ENCODE results near the gene INSIG1. TPM values are rescaled to one million over a fixed set of nuclear protein-coding genes. Genes with fewer than 3 reads are reported as not detected.

The INSIG1 gene
- total RNA-seq, 1 donor from 2014 or later: 55.7 TPM

DNA sequence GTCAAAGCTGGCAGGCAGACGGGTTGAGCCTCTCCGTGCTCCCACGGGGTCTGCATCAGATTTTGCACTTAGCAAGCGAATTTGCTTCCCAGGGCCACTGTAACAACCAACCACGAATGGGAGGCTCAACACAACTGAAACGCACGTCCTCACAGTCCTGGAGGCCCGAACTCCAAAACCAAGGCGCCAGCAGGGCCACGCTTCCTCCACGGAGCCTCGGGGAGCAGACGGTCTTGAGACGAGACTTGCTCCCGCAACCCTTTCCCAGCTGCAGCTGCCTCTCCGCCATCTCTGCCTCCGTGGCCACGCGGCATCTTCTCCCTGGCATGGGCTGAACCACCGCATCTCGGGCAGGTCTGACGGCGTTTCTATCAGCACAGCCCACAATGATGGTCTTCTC is 30.2 kb upstream of the INSIG1 start:
- H3K4me3 ChIP-seq (ENCODE audit: insufficient read depth, low read depth, low read length): no peak overlapping the region
- H3K4me3 Mint-ChIP-seq (ENCODE audit: unreplicated experiment): no peak overlapping the region
- no peaks in the 10 kb centered on the region for H3K79me2 ChIP-seq (ENCODE audit: insufficient read depth, low read length)
- no peaks in the 10 kb centered on the region for H4K20me1 ChIP-seq (ENCODE audit: insufficient read depth, low read length)
- peaks cover 11% of the 10 kb centered on the region for H3K27me3 Mint-ChIP-seq (ENCODE audit: low read depth, unreplicated experiment)
- no peak overlapping the region for H2AFZ ChIP-seq (ENCODE audit: low read depth, low read length)
- no peak overlapping the region for H3K9ac ChIP-seq (ENCODE audit: low read length)
- no peaks in the 10 kb centered on the region for H3K9me3 ChIP-seq (ENCODE audit: insufficient read depth, low read depth, low read length)
- H3K27me3 ChIP-seq (ENCODE audit: insufficient read depth, low read length): no peaks in the 10 kb centered on the region
- FAIRE-seq: no peak
- H3K4me1 Mint-ChIP-seq (ENCODE audit: low read depth, unreplicated experiment): no peaks in the 10 kb centered on the region
- no peaks in the 10 kb centered on the region for H3K36me3 Mint-ChIP-seq (ENCODE audit: low read depth, unreplicated experiment)
- no peaks in the 10 kb centered on the region for H3K4me1 ChIP-seq (ENCODE audit: insufficient read depth, low read length)
- H3K27ac ChIP-seq (ENCODE audit: low read depth, low read length): no peak overlapping the region
- TF ChIP-seq, protein P1, sequence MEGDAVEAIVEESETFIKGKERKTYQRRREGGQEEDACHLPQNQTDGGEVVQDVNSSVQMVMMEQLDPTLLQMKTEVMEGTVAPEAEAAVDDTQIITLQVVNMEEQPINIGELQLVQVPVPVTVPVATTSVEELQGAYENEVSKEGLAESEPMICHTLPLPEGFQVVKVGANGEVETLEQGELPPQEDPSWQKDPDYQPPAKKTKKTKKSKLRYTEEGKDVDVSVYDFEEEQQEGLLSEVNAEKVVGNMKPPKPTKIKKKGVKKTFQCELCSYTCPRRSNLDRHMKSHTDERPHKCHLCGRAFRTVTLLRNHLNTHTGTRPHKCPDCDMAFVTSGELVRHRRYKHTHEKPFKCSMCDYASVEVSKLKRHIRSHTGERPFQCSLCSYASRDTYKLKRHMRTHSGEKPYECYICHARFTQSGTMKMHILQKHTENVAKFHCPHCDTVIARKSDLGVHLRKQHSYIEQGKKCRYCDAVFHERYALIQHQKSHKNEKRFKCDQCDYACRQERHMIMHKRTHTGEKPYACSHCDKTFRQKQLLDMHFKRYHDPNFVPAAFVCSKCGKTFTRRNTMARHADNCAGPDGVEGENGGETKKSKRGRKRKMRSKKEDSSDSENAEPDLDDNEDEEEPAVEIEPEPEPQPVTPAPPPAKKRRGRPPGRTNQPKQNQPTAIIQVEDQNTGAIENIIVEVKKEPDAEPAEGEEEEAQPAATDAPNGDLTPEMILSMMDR (IDR thresholded peaks at IDR 0.05; ENCODE audit: insufficient read depth, low read depth, low read length): no peak
- TF ChIP-seq EZH2 (IDR thresholded peaks at IDR 0.05; ENCODE audit: insufficient read depth, low read length): no peak
- no peak overlapping the region for H3K4me2 ChIP-seq (ENCODE audit: low read length)
- H3K27ac Mint-ChIP-seq (ENCODE audit: unreplicated experiment): no peak overlapping the region
- no peak for DNase-seq (ENCODE audit: low read depth)
- no peaks in the 10 kb centered on the region for H3K9me3 Mint-ChIP-seq (ENCODE audit: unreplicated experiment)
- H3K36me3 ChIP-seq (ENCODE audit: insufficient read depth, low read length): no peaks in the 10 kb centered on the region

DNA sequence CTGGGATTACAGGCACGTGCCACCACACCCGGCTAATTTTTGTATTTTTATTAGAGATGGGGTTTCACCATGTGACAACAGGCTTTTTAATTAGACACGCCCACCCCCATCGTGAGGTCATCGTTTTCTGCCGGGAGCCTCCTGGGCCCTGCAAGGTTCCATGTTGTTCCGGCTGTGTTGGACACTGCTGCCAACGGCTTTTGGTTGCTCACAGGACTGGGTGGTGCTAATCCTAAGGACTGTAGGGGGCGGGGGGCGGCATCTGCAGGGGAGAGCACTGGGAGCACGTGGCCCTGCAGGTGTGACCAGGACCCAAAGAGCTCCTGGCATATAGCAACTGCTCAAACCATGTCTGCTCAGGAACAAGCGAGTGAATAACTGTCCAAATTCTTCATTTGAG is 29.5 kb upstream of the INSIG1 start:
- no peak for TF ChIP-seq EZH2 (IDR thresholded peaks at IDR 0.05; ENCODE audit: insufficient read depth, low read length)
- TF ChIP-seq, protein P1 (IDR thresholded peaks at IDR 0.05; ENCODE audit: insufficient read depth, low read depth, low read length): no peak
- Histone ChIP-seq H3K4me2 (ENCODE audit: low read length) (no peak overlapping the region), H3K36me3 (ENCODE audit: insufficient read depth, low read length) (no peaks in the 10 kb centered on the region), H3K27ac (ENCODE audit: low read depth, low read length) (no peak overlapping the region), H4K20me1 (ENCODE audit: insufficient read depth, low read length) (no peaks in the 10 kb centered on the region), H2AFZ (ENCODE audit: low read depth, low read length) (no peak overlapping the region), H3K9me3 (ENCODE audit: insufficient read depth, low read depth, low read length) (no peaks in the 10 kb centered on the region), H3K9ac (ENCODE audit: low read length) (no peak overlapping the region), H3K4me3 (ENCODE audit: insufficient read depth, low read depth, low read length) (no peak overlapping the region), H3K4me1 (ENCODE audit: insufficient read depth, low read length) (no peaks in the 10 kb centered on the region), H3K27me3 (ENCODE audit: insufficient read depth, low read length) (no peaks in the 10 kb centered on the region), H3K79me2 (ENCODE audit: insufficient read depth, low read length) (no peaks in the 10 kb centered on the region)
- H3K4me3 Mint-ChIP-seq (ENCODE audit: unreplicated experiment): no peak overlapping the region
- no peak overlapping the region for H3K27ac Mint-ChIP-seq (ENCODE audit: unreplicated experiment)
- DNase-seq (ENCODE audit: low read depth): no peak
- FAIRE-seq: no peak
- peaks cover 12% of the 10 kb centered on the region for H3K27me3 Mint-ChIP-seq (ENCODE audit: low read depth, unreplicated experiment)
- no peaks in the 10 kb centered on the region for H3K36me3 Mint-ChIP-seq (ENCODE audit: low read depth, unreplicated experiment)
- H3K4me1 Mint-ChIP-seq (ENCODE audit: low read depth, unreplicated experiment): no peaks in the 10 kb centered on the region
- no peaks in the 10 kb centered on the region for H3K9me3 Mint-ChIP-seq (ENCODE audit: unreplicated experiment)

DNA sequence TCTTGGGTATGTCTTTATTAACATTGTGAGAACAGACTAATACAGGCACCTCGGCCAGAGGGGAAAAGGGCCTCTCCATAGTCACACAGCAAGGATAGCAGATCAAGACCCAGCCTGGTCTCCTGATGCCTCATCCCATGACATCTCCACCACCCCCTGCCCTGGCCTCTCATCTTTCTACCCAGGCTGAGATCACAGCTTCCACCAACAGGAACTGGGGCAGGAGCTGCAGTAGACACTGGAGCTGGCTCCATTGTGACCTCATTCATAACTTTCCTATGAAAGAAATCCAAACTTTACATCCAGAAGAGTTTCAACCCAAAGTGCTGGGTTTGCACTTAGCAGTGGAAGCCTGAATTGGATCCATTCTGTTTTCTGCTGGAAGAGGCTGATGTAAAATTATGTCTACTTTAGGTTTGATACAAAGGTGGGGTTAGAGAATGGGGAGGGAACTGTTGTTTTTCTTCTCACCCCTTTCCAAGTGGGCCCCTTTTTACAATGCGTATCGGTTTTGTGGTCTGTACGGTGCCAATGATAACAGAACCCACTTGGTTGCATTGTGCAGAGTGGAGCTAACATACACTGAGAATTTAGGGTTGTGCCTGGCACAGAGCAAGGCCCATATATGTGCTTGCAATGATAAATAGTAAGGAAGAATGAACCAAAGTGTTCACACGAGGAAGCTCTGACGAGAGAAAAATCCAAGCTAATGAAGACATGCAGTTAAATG is 28.6 kb upstream of the INSIG1 start:
- Histone ChIP-seq H3K36me3 (ENCODE audit: insufficient read depth, low read length) (no peaks in the 10 kb centered on the region), H2AFZ (ENCODE audit: low read depth, low read length) (no peak overlapping the region), H4K20me1 (ENCODE audit: insufficient read depth, low read length) (no peaks in the 10 kb centered on the region), H3K27me3 (ENCODE audit: insufficient read depth, low read length) (no peaks in the 10 kb centered on the region), H3K4me2 (ENCODE audit: low read length) (no peak overlapping the region), H3K9me3 (ENCODE audit: insufficient read depth, low read depth, low read length) (no peaks in the 10 kb centered on the region), H3K4me1 (ENCODE audit: insufficient read depth, low read length) (no peaks in the 10 kb centered on the region), H3K27ac (ENCODE audit: low read depth, low read length) (no peak overlapping the region), H3K9ac (ENCODE audit: low read length) (no peak overlapping the region), H3K79me2 (ENCODE audit: insufficient read depth, low read length) (no peaks in the 10 kb centered on the region), H3K4me3 (ENCODE audit: insufficient read depth, low read depth, low read length) (no peak overlapping the region)
- no peaks in the 10 kb centered on the region for H3K36me3 Mint-ChIP-seq (ENCODE audit: low read depth, unreplicated experiment)
- TF ChIP-seq, protein P1 (IDR thresholded peaks at IDR 0.05; ENCODE audit: insufficient read depth, low read depth, low read length): no peak
- TF ChIP-seq EZH2 (IDR thresholded peaks at IDR 0.05; ENCODE audit: insufficient read depth, low read length): no peak
- FAIRE-seq: no peak
- H3K27ac Mint-ChIP-seq (ENCODE audit: unreplicated experiment): no peak overlapping the region
- H3K27me3 Mint-ChIP-seq (ENCODE audit: low read depth, unreplicated experiment): peaks cover 19% of the 10 kb centered on the region
- H3K4me1 Mint-ChIP-seq (ENCODE audit: low read depth, unreplicated experiment): no peaks in the 10 kb centered on the region
- H3K4me3 Mint-ChIP-seq (ENCODE audit: unreplicated experiment): no peak overlapping the region
- DNase-seq (ENCODE audit: low read depth): no peak
- H3K9me3 Mint-ChIP-seq (ENCODE audit: unreplicated experiment): no peaks in the 10 kb centered on the region

Data from astrocyte (in vitro differentiated cells and primary cell).